ENCODE data around the gene TMEM131.

GRCh38 chr2:97966545-97967215 lies 29.1 kb downstream of the TMEM131 start:
- TF ChIP-seq CTCF (IDR thresholded peaks at IDR 0.05) (no peak), POLR2A (IDR thresholded peaks at IDR 0.05) (no peak)
